Measurements from ENCODE around the gene SUPT4H1.
"Not testable (repeated sequence)": the region's sequence is repeated elsewhere in the genome, so short reads cannot be mapped to it uniquely, and the experiment has no call there.

Gene SUPT4H1

DNA sequence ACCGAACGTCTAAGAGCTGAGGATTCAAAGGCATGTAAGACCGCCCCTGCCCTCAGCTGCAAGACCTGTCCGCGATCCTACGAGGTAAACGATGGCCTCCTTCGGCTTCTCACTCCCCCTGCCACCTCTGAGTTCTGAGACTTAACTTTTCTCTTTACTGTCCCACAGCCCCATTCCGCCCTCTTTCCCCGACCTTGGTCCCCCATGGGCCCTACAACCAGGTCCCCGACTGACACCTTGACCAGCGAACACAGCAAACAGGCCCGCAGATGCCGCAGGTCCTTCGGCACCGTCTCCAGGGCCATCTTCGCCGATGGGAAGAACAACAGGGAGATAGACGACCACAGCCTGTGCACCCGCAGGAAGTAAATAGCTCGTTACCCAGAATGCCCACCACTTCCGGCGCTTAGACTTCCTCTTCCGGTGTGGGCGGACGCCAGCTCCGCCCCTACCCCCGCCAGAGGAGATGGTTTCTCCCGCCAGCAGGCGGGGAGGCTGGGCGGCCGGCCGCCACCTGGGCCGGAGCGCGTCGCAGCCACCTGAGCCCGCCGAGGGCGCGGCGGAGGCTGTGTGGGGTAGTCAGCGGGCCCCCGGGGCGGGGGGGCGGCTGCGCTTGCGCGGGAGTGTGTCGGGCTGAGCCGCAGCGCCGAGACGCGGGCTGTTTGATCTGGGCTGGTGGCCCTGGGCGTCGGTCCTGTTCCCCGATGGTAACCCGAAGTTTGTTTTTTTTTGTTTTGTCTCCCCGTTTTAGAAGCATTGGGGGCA lies at the start of gene SUPT4H1:
TSS of gene SUPT4H1 (minus strand) at position 371 of the 765 bp plus-strand sequence. CDS start at position 305, 66 bp downstream.
- DNase-seq: peak; percentile 72

DNA sequence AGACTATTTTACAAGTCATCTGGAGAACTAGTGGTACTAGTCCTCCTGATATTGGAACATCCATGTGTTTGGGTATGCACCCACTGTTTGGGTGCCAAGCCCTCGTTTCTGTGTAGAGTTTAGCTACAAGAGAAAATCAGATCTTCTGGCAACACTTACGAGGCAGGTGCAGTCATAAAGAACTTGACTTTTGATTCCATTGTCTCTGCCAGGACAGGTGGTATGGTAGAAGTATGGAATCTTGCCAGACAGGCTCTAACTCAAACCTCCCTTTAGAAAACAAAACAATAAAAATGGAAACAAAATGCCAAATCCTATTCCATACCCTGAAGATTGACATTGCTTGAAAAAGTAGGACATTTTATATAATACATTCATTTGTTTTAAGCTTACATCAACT lies 49.3 kb upstream of the SUPT4H1 start:
- DNase-seq: peak; percentile 7

DNA sequence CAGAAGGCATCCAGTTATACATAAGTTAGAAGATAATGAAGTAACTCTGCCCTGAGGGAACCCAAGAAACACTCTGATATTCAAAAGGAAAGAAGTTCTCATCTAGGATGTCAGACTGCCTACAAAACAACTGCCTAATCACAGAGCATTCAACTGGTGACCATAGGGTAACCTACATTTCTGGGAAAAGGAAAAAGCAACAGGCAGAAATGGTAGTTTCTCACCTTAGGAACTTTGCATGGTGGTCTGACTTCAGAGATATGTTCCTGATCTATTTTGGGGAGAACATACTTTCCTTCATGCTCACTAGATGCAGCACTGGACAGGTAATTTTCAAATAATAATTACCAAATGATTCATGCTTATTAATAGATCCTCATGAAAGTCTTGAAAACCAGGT lies 48.8 kb upstream of the SUPT4H1 start:
- no peak for DNase-seq

DNA sequence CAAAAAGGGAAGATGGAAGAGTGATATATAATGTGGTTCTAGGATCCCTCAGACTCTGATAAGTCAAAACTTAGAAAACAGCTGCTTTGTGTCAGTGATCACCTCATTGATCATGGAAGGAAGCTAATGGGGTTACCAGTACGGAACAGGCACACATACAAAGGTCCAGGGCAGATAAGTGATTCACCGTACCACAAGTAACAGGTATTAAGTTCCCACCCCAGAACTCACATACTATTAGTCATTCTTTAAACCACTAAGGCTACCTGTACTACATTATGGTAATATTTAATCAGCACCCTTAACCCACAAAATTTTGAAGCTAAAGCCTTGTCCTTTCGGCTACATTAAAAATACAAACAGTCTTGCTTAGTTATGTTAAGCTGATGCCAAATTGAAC lies 48.0 kb upstream of the SUPT4H1 start:
- no peak for DNase-seq

DNA sequence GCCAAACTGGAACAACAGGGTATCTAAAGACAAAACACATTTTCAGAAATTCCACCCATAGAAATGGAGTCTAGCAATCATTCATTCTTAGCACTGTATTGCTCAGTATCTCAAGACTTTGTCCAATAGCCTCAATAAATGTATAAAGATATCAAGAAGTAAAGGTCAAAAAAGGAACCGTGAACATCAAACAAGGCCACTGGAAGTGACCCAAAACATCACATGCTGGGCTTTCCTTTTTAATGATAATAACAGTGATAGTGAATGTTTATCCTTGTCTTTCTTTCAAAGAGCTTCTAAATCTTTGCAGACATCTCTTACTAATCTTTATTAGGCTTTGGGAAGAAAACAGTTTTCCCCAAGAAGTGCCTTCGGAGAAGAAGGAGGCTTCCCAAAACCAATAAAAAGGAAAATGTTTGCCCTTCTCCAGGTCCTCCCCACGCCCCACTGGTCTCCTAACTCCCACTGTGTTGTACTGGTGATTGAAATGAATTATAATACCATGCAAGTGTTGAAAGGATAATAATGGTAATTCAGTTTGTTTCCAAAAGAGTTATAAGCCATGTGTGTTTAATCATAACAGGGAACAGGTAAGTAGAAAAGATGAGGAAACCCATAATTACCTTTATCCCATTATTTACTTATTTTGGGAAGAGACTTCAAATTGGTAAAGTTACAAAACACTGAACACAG lies 46.7 kb upstream of the SUPT4H1 start:
- no peak for DNase-seq

DNA sequence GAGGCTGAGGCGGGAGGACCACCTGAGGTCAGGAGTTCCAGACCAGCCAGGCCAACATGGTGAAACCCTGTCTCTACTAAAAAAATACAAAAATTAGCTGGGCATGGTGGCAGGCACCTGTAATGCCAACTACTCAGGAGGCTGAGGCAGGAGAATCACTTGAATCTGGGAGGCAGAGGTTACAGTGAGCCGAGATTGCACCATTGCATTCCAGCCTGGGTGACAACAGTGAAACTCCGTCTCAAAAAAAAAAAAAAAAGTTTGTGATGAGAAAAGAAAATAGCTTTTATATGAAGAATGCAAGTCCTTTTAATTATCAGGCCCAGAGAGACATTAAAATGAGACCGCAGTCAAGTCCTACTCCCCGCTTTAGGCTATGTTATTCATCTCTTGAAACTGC lies 45.4 kb upstream of the SUPT4H1 start:
- not testable (repeated sequence) for DNase-seq

DNA sequence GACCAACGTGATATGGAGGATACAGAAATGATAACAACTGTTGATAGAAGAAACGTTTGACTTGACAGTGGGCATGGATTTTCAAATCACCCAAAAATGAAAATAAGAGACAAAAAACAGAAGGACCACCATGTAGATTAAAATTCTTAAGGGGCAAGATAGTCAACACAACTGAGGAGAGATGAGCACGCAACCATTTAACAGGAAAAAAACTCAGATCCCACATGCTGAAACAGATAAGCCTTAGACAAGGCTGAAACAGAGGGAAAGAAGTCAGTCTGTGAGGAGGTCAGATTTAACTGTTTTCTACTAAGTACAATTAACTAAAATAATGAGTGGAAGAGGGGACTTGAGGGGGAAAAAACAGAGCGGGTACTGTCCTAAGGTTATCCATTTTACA lies 44.2 kb upstream of the SUPT4H1 start:
- no peak for DNase-seq

DNA sequence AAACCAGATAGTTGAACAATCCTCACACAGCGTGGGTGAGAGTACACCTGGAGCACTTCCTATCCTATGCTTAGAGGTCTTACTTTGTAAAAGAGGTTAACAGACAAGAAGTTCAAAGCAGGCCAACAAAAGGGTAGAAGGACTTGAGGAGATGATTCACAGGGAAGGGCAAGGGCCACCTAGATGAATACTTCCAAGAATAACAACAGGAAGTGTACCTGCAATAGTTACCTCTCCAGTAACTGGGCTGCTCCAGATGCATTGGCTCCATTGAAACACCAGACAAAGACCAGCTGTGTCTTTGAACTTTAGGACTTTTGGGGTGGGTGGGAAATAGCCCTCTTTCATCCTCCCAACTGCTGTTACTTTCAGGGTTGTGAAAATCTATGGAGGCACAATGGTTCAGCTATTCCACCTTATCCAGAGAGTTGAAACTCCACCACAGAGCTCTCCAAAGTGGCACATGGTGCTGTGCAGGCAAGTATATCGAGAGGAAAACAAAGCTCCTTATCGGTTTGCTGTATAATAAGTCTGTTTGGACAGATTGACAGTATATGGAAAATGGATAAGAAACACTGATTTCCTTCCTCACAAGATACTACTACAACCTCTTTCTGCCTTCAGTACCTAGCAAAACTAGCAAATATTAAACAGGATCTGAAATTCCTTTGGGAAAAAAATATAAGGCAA lies 42.7 kb upstream of the SUPT4H1 start:
- DNase-seq: no peak

DNA sequence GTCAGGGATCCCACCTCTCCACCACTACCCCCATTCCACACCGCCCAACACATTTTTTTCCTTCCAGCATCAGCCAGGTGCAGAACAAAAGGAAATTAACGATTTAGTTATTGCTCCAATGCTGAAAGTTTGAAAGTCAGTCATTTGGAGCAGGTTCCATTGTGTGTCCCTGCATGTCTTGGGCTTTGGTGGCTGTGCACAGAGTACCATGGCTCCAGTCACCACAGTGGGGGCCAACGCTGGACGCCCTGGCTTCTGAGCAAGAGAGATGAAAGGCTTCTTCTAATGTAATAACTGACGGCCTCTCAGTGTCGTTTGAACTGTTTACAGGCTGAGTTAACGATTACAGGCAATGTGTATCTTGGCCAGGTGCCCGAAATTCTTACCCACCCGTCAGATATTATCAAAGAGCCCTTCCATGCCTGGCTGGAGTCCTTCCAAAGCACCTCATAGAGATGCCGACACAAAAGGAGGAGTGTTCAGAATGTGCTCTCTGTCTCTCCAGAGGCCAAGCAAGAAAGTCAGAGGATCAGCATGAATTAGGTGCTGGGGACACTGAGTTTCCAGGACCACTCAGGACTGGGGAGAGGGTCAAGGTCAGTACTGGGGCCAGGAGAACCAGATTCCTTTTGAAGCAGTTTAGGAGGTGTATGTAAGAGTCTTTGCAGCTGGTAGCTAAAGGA lies 39.4 kb upstream of the SUPT4H1 start:
- DNase-seq: peak; percentile 91

DNA sequence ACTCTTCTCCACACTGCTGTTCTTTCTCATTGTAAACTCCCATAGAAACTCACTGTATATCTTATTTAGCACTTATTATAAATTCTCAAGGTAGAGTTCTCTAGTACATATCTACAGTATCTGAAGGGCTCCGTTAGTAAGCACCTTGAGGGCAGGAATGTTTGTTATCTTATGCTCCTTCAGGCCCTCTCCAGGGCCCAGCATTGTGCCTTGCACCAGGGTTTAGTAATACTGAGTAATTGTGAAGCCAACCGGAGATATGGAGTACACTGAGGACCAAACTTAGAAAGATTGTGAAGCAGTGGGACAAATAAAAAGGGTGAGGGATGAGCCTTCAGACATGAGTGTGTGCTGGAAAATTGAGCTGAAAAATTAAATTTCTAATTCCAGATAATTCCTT lies 38.9 kb upstream of the SUPT4H1 start:
- DNase-seq: no peak

DNA sequence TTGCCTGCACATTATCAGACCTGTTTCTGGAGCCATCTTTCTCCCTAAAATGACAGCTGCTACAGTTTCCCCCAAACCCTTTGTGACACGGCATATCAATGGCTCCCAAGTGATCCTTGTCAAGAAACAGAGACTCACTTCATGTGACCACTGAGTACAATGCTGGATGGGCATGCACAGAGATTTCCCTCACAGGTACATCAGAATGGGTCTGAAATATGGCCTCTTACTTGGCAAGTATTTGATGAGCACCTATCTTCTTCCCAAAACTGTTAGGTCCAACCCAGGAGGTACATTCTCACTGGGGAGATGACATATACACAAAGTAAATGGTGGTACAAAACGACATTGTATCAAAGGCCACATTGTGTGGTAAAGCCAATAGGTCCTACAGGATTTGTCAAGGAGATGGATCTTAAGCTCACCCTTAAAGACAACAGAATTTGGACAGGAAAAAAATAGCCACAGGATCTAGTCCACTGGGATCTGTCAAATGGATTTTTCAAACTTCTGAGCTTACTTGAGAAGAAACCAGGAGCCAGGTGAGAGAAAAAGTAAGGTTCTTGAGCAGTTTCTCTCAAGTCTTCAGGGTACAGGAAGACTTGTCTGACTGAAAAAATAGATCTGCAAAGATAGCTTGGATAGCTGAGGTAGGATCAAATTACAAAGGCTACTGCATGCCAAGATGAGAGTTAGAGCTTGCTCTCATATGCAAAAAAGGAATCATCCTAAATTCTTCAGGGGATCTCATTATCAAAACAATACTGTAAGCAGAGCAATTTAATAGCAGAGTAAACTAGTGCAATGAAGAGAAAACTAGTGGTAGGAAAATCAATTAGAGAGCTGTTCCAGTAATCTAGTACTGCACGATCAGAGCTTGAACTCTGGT lies 36.5 kb upstream of the SUPT4H1 start:
- no peak for DNase-seq

DNA sequence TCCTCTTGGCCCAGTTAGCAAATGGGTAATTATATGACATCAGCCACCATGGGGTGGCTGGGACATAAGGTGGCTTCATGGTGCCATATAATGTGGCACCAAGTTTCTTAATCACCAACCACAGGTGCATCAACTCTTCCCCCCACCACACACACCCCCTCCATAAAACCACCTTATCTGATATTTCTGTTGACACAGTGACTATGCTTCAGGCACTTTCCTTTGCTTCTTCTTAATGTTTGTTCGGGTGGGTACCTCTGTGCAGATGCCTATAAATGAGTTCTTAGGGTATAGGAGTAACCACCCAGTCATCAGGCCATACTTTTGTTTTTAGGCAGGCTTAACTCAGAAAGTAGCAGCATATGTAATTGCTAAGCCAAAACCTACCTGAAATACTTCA lies 35.8 kb upstream of the SUPT4H1 start:
- DNase-seq: no peak

DNA sequence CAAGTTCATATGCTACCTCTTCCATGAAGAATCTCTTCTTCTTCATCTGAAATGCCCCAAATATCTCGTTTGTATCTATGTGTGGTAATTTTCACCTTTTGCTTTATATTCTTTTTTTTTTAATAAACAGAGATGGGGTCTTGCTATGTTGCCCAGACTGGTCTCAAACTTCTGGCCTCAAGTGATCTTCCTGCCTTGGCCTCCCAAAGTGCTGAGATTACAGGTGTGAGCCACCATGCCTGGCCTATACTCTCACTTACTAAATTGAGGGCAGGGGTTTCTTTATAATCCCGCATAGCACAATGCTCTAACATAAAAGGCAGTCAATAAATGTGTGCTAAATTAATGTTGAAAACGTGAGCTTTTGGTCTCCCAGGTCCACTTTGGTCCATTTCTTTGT lies 34.7 kb upstream of the SUPT4H1 start:
- no peak for DNase-seq

DNA sequence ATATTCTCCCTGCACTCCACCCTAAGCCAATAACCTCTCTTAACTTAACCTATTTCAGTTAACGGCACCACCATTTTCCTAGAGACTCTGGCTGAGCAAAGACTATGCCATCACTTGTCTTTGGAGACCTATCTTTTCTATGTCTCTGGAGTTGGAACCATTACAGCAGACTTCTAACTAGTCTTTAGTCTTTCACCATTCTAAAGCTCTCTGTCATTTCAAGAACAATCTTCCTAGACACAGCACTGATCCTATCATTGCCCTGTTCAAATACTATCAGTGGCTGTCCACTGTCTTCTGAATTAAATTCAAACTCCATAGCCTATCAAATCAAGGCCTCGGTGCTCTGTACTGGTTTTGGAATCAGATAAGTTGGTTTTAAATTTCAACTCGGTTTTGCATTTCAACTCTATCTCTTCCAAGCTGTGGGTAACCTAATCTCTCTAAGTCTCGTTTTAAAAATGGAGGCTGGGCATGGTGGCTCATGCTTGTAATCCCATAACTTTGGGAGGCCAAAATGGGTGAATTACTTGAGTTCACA lies 33.4 kb upstream of the SUPT4H1 start:
- no peak for DNase-seq

DNA sequence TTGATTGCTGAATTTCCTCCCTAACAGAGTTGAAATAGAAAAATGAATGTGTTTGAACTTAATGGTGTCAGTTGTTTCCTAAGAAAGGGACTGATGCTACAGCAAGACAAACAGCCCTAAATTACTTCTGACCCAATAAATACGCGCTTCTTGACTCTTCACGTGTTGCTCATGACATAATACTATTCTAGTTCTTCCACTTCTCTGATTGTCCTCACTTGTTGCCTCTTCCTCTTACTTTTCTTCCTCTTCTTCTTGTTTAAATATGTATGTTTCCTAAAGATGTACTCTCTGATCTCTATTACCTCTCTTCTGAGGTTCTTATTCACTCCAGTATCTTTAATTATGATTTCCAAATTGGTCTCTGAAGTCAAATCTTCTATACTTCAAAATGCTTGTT lies 32.9 kb upstream of the SUPT4H1 start:
- no peak for DNase-seq

DNA sequence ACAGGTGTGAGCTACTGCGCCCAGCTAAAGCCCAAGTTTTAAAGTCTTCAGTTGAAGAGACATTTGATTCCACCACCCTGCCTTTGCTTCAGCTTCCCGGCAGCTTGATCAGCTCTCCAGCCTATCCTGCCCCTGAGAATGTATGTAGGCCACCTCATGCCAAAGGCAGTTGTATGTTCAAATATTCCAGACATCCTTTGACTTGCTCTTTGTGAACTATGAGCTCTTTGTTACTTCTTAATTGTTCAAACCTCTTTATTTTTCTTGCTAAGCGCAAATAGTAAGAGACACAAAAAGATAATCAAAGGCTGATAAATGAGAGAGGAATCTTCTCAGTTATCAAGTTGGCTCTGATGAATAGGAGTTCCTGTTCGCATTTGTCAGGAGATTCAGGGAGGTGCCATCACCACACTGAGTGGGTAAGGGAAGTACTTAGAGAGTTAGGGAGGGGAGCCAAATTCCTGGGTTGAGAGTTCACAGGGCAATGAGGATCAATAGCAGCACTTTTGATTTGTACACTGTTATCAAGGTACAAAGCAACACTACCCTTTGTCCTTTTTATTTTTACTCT lies 32.0 kb upstream of the SUPT4H1 start:
- DNase-seq: no peak

DNA sequence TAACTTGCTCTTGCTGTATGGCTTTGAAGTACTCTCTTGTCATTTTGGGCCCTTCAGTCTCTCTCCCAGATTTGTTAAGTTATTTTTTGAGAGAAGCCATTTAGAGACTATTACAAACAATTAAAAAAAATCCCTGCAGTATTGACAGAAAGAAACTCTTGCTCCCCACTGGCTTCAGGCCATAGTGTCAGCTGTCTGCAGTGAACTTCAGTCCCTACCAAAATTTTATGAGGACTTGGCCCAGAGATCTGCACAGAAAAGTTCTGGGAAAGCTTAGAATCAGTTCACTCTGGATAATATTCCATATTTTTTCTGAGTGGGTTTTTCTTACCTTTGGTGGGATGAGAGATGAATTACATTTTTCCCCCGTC lies 30.9 kb upstream of the SUPT4H1 start:
- DNase-seq: no peak

DNA sequence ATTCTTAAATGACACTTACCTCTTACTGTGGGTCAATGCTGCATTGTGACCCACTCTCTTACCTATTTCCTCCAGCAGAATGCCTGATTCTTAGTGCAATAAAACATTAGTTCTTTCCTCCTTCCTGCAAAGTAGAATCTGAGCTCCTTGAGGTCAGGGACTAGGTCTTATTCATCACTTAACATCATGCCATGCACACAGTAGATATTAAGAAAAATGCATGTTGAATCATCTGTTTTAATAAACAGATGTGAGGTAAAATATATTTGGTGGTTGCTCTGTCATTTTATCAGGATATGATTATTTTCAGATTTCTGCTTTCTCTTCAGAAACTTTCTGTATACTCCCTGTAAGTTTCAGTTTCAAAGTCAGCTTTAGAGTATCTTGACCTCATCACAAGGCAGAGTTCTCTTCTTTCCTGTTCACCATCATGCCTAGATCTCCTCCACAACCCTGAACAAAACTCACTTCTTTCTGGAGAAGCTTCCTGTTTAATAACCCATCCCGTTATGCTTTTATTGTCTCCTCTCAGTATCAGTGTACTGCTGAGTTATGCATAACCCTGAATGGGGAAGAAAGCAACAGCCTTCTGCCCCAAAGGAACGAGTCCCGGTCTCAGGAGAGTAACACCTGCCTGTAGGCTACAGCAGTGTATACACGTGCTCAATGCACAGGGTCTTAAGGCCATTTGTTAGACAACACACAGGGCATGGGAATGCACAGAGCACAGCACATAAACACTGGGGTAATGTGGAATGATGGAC lies 30.3 kb upstream of the SUPT4H1 start:
- no peak for DNase-seq

DNA sequence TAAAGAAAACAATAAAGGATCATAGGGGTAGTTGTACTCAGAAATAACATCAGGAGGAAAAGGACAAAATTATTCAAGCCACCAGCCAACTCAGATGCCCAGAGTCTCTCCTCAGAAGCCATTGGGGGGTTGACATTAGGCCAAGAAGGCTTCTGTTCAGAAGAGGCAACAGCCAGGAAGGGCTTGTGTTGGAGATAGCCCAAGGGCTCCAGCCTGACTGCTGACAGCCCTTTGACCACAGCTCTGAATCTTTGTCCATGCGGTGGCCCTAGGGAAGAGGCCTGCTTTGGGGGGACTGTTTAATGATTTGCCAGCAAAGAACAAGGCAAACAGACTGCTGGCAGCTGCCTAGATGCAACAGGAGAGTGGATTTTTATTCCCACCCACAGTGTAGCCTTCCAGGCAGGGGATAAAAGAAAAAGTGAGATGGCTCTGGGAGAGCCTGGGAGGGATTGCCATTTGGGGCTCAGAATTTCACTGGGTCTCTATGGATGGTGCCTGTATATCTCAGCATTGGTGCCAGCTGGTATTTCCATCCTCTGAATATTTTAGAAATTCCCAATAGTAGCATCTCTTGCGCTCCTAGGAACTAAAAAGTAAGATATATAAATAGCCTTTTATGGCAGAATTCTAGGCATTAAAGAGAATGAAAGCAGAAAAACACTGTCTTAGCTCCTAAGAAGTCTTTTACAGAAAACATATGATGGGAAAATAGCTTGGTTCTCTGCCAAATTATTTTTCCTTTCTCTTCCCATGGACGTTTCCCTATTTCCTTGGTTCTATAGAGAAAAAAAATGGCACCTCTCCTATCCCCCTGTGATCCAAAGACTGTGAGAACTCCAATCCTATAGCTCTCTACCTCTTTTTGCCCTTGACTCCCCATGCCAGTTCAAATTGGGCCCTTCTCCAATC lies 29.4 kb upstream of the SUPT4H1 start:
- DNase-seq: no peak
